Neural cell (in vitro differentiated cells): Measurements from ENCODE around the gene SCN2A. TPM values are rescaled to one million over a fixed set of nuclear protein-coding genes. Genes with fewer than 3 reads are reported as not detected.

Experiments
- H2AFZ ChIP-seq: fragments of 200-600, 300-800 bp; sonication (generic), shearing (Covaris generic); 2 replicates; pipeline ENCODE4 v1.6.0; 2014; ENCODE audit warnings: low read depth, mild to moderate bottlenecking, antibody characterized with exemption, low read length, moderate library complexity
- H3F3A ChIP-seq: fragments of 200-600 bp; shearing (Covaris generic); 2 replicates; pipeline ENCODE4 v1.6.1; 2016; ENCODE audit warnings: mild to moderate bottlenecking, moderate library complexity, mixed read lengths, antibody characterized with exemption, low read length; ENCODE audit not compliant: insufficient read depth, poor library complexity, severe bottlenecking
- H3K27ac ChIP-seq: fragments of 200-600, 300-800 bp; sonication (generic), shearing (Covaris generic); 2 replicates; pipeline ENCODE4 v1.5.1; 2014; ENCODE audit warnings: mild to moderate bottlenecking, low read length, moderate library complexity
- H3K27me3 ChIP-seq: fragments of 300-800, 200-600 bp; sonication (generic), shearing (Covaris generic); 2 replicates; pipeline ENCODE4 v1.6.0; 2014; ENCODE audit warnings: mild to moderate bottlenecking, low read depth, low read length, moderate library complexity; ENCODE audit not compliant: insufficient read depth
- H3K36me3 ChIP-seq: fragments of 300-800, 200-600 bp; sonication (generic), shearing (Covaris generic); 2 replicates; pipeline ENCODE4 v1.5.1; 2014; ENCODE audit warnings: mild to moderate bottlenecking, antibody characterized with exemption, low read length, moderate library complexity; ENCODE audit not compliant: insufficient read depth
- H3K4me2 ChIP-seq: fragments of 300-800, 200-600 bp; sonication (generic), shearing (Covaris generic); 2 replicates; pipeline ENCODE4 v1.6.0; 2014; ENCODE audit warnings: mild to moderate bottlenecking, low read length
- H3K4me3 ChIP-seq: fragments of 300-800, 200-600 bp; sonication (generic), shearing (Covaris generic); 2 replicates; pipeline ENCODE4 v1.5.1; 2014; ENCODE audit warnings: mild to moderate bottlenecking, low read length, moderate library complexity
- H3K79me2 ChIP-seq: fragments of 200-600 bp; shearing (Covaris generic); replicated peaks from 2 replicates; pipeline ENCODE4 v1.6.0; 2014; ENCODE audit warnings: mild to moderate bottlenecking, low read length, moderate library complexity; ENCODE audit not compliant: insufficient read depth
- H3K9ac ChIP-seq: fragments of 300-800, 200-600 bp; sonication (generic), shearing (Covaris generic); 2 replicates; pipeline ENCODE4 v1.6.1; 2016; ENCODE audit warnings: mild to moderate bottlenecking, low read length, mixed read lengths
- H3K9me2 ChIP-seq: fragments of 200-600 bp; shearing (Covaris generic); 2 replicates; pipeline ENCODE4 v1.6.1; 2016; ENCODE audit warnings: mild to moderate bottlenecking, low read length, mixed read lengths; ENCODE audit not compliant: insufficient read depth
- H3K9me3 ChIP-seq: fragments of 200-600, 300-800 bp; sonication (generic), shearing (Covaris generic); 2 replicates; pipeline ENCODE4 v1.6.1; 2016; ENCODE audit warnings: mild to moderate bottlenecking, mixed run types, low read length, moderate library complexity, mixed read lengths
- H4K20me1 ChIP-seq: fragments of 200-600 bp; shearing (Covaris generic); 2 replicates; pipeline ENCODE4 v1.6.1; 2016; ENCODE audit warnings: mild to moderate bottlenecking, mixed run types; ENCODE audit not compliant: insufficient read depth
- EP300 ChIP-seq: fragments of 450-650 bp; conservative IDR thresholded peaks from 2 replicates; pipeline ENCODE4 v1.6.1; 2014; ENCODE audit warnings: antibody characterized with exemption, mild to moderate bottlenecking, moderate library complexity; ENCODE audit not compliant: poor library complexity, severe bottlenecking
- EZH2 ChIP-seq: fragments of 200-600, 300-800 bp; shearing (Covaris generic), sonication (generic); IDR thresholded peaks from 2 replicates; pipeline ENCODE4 v1.6.1; 2014; ENCODE audit warnings: antibody characterized with exemption, low read length, borderline replicate concordance, mild to moderate bottlenecking; ENCODE audit not compliant: insufficient read depth, poor library complexity, severe bottlenecking
- MXI1 ChIP-seq: fragments of 450-650 bp; conservative IDR thresholded peaks from 2 replicates; pipeline ENCODE4 v1.6.1; 2014; ENCODE audit warnings: antibody characterized with exemption, mild to moderate bottlenecking; ENCODE audit not compliant: poor library complexity, severe bottlenecking
- POLR2AphosphoS5 ChIP-seq: IDR thresholded peaks from 2 replicates; pipeline ENCODE4 v1.6.1; 2012
- RAD21 ChIP-seq: fragments of 450-650 bp; conservative IDR thresholded peaks from 2 replicates; pipeline ENCODE4 v1.6.1; 2014; ENCODE audit warnings: antibody characterized with exemption, mild to moderate bottlenecking, moderate library complexity
- SMC3 ChIP-seq: fragments of 450-650 bp; conservative IDR thresholded peaks from 2 replicates; pipeline ENCODE4 v1.6.1; 2014; ENCODE audit warnings: antibody characterized with exemption, mild to moderate bottlenecking, moderate library complexity; ENCODE audit not compliant: poor library complexity
- TAF1 ChIP-seq: IDR thresholded peaks from 2 replicates; pipeline ENCODE4 v1.6.1; 2012; ENCODE audit warnings: low read depth
- polyA plus RNA-seq: library from polyadenylated mRNA; depleted of rRNA; stranded (reverse); fragments of >200 nt; gene quantifications from 2 replicates; pipeline ENCODE4 v1.2.3, GENCODE V29; 2014
- TF ChIP-seq, protein P1 (sequence below): fragments of 450-650 bp; IDR thresholded peaks from 2 replicates; pipeline ENCODE4 v1.5.1; 2014; ENCODE audit warnings: antibody characterized with exemption, mild to moderate bottlenecking, moderate library complexity; ENCODE audit not compliant: poor library complexity, severe bottlenecking
- TF ChIP-seq, protein P2 (sequence below): IDR thresholded peaks from 2 replicates; pipeline ENCODE4 v1.6.1; 2012; ENCODE audit warnings: borderline replicate concordance

The SCN2A gene
- polyA plus RNA-seq, 1 donor from 2014 or later, result 57.4 TPM

DNA sequence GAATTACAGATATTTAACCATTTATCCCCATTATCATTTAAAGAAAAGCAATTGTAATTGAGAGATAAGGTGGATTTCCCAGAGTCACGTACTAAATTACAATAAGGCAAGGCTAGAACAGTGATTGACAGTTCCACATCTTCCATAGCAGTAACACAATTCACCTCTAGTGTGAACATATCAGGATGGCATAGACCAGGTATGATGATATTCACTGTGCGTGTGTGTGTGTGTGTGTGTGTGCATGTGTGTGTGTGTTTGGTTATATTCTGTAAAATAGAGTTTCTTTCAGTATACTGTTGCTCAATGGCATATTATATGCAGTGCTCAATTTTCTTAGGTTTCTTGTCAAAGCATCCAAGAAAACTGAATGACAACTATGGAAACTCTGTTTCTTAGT, 1.7 kb downstream of the SCN2A start:
- peak overlapping the region; percentile 67 for H3K4me3 ChIP-seq
- no peaks in the 10 kb centered on the region for H4K20me1 ChIP-seq
- no peaks in the 10 kb centered on the region for H3K27me3 ChIP-seq

DNA sequence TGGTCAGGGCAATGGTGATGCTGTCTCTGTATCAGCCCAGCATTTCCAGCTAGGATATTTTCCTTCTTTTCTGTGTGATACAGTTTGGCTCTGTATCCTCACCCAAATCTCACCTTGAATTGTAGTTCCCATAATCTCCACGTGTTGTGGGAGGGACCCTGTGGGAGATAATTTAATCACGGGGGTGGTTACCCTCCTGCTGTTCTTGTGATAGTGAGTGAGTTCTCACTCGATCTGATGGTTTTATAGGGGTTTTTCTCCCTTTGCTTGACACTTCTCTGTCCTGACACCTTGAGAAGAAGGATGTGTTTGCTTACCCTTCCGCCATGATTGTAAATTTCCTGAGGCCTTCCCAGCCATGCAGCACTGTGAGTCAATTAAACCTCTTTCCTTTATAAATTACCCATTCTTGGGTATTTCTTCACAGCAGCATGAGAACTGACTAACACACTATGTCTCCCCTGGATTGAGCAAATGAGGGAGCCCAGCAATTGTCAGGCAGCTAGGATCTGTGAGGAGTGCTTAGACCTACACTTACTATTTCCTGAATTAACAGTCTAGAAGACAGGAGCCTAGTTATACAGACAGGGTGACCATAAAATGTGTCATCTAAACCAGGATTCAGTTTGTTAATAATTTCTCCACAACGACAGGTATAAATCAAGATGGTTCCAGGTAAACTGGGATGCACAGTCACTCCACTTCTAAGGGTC, 6.0 kb downstream of the SCN2A start:
- no peaks in the 10 kb centered on the region for H4K20me1 ChIP-seq

More for the DNA sequence above, 1.7 kb downstream of the SCN2A start:
- TF ChIP-seq EP300 (peak; percentile 44), EZH2 (no peak)
- TF ChIP-seq, protein P1, sequence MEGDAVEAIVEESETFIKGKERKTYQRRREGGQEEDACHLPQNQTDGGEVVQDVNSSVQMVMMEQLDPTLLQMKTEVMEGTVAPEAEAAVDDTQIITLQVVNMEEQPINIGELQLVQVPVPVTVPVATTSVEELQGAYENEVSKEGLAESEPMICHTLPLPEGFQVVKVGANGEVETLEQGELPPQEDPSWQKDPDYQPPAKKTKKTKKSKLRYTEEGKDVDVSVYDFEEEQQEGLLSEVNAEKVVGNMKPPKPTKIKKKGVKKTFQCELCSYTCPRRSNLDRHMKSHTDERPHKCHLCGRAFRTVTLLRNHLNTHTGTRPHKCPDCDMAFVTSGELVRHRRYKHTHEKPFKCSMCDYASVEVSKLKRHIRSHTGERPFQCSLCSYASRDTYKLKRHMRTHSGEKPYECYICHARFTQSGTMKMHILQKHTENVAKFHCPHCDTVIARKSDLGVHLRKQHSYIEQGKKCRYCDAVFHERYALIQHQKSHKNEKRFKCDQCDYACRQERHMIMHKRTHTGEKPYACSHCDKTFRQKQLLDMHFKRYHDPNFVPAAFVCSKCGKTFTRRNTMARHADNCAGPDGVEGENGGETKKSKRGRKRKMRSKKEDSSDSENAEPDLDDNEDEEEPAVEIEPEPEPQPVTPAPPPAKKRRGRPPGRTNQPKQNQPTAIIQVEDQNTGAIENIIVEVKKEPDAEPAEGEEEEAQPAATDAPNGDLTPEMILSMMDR, result peak; percentile 56
- H2AFZ ChIP-seq, result peak overlapping the region; percentile 9
- no peaks in the 10 kb centered on the region for H3K9me2 ChIP-seq
- H3K79me2 ChIP-seq, result peaks cover 46% of the 10 kb centered on the region
- peak overlapping the region; percentile 69 for H3K9ac ChIP-seq
- no peaks in the 10 kb centered on the region for H3F3A ChIP-seq
- H3K9me3 ChIP-seq, result no peaks in the 10 kb centered on the region
- H3K36me3 ChIP-seq, result no peaks in the 10 kb centered on the region
- H3K27ac ChIP-seq, result peak overlapping the region; percentile 75
- H3K4me2 ChIP-seq, result peak overlapping the region; percentile 67

More for the DNA sequence above, 6.0 kb downstream of the SCN2A start:
- Histone ChIP-seq H3K27ac (no peak overlapping the region), H3K9ac (no peak overlapping the region), H3K9me2 (no peaks in the 10 kb centered on the region), H3K27me3 (no peaks in the 10 kb centered on the region), H3F3A (no peaks in the 10 kb centered on the region), H3K36me3 (no peaks in the 10 kb centered on the region), H2AFZ (no peak overlapping the region), H3K4me3 (no peak overlapping the region), H3K9me3 (no peaks in the 10 kb centered on the region), H3K4me2 (no peak overlapping the region), H3K79me2 (peaks cover 44% of the 10 kb centered on the region)
- TF ChIP-seq MXI1 (no peak), EP300 (no peak), TAF1 (no peak), POLR2AphosphoS5 (no peak), RAD21 (no peak), EZH2 (no peak), SMC3 (no peak)
- TF ChIP-seq, protein P2, sequence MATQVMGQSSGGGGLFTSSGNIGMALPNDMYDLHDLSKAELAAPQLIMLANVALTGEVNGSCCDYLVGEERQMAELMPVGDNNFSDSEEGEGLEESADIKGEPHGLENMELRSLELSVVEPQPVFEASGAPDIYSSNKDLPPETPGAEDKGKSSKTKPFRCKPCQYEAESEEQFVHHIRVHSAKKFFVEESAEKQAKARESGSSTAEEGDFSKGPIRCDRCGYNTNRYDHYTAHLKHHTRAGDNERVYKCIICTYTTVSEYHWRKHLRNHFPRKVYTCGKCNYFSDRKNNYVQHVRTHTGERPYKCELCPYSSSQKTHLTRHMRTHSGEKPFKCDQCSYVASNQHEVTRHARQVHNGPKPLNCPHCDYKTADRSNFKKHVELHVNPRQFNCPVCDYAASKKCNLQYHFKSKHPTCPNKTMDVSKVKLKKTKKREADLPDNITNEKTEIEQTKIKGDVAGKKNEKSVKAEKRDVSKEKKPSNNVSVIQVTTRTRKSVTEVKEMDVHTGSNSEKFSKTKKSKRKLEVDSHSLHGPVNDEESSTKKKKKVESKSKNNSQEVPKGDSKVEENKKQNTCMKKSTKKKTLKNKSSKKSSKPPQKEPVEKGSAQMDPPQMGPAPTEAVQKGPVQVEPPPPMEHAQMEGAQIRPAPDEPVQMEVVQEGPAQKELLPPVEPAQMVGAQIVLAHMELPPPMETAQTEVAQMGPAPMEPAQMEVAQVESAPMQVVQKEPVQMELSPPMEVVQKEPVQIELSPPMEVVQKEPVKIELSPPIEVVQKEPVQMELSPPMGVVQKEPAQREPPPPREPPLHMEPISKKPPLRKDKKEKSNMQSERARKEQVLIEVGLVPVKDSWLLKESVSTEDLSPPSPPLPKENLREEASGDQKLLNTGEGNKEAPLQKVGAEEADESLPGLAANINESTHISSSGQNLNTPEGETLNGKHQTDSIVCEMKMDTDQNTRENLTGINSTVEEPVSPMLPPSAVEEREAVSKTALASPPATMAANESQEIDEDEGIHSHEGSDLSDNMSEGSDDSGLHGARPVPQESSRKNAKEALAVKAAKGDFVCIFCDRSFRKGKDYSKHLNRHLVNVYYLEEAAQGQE, result no peak
- TF ChIP-seq, protein P1, result no peak
